NCI-H524 treated with DMSO at 0.1 percent for 48 hours (cell line): ENCODE data around the gene C1orf52.
"Not testable (repeated sequence)": the region's sequence is repeated elsewhere in the genome, so short reads cannot be mapped to it uniquely, and the experiment has no call there.

Experiments
- DNase-seq: peaks from one replicate; lab custom pipeline; 2025; lab: John Stamatoyannopoulos, UW

C1orf52 gene

GRCh38 chr1:85277802-85278201 is 18.3 kb upstream of the C1orf52 start:
- DNase-seq, result no peak

- no peak for DNase-seq
These were observed 17.6 kb upstream of the C1orf52 start for GRCh38 chr1:85276978-85277639.

DNA sequence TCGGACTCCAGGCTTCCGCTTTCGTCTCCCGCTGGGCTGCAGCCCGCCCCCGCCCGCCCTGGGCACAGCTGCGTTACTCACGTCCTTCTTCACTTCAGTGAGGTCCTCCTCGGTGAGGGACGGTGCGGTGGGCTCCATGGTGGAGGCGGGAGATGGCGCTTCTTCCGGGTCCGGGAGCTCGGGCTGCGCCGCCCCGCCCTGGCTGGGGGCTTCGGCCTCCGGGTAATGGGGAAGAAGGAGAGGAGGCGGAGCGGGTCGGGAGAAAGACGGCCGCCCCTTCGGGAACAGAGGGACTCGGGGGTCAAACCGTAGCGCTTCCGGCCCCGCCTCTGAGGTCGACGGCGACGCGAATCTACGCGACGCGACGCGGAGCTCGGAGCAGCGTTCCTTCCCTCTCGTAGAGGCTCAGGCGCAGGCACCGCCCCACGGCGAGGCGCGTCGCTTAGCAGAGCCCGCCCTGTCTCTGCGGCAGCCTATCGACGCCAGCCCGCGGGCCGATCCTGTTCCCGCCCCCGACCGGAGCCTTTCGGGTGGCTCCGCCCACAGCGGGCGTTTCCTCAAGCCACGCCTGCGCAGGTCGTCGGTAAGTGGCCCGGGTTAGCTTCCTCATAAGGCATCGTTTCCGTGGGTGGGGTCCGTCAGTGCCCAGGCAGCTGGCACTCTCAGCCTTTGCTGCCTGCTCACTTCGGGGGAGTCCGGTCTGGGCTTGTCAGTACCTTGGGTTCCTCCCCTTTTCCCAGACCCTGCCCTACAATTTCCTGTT is 16.9 kb upstream of the C1orf52 start, which contains the start of gene BCL10:
TSS of gene BCL10 (minus strand) at position 418 of the 763 bp plus-strand sequence. CDS start at position 138, 280 bp downstream.
- DNase-seq, result peak; percentile 87

- DNase-seq, result no peak
These were observed 16.3 kb upstream of the C1orf52 start for GRCh38 chr1:85275701-85276214.

DNA sequence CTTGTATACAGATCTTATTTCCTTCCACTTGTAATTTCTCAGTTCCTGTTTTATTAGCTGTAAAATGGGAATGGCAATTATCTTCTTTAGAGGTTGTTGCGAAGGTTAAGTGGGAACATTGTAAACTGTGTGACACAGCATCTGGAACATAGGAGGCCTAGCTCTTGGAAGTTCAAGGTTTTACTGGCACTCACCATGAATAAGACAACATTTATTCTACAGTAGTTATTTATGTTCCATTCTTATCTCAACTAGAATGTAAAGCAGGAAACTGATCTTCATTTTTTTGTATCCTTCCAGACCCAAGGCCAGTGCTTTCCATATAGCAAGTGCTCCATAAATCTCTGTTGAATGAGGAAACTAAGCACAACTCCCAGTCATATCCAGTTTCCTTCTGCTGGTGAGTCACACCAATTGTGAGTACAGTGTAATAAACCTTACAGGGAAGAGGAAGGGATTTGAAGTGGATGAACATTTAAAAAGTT is 15.5 kb upstream of the C1orf52 start:
- no peak for DNase-seq

- no peak for DNase-seq
These were observed 13.9 kb upstream of the C1orf52 start for GRCh38 chr1:85273397-85273796.

GRCh38 chr1:85268801-85269585 is 9.5 kb upstream of the C1orf52 start:
- no peak for DNase-seq

DNA sequence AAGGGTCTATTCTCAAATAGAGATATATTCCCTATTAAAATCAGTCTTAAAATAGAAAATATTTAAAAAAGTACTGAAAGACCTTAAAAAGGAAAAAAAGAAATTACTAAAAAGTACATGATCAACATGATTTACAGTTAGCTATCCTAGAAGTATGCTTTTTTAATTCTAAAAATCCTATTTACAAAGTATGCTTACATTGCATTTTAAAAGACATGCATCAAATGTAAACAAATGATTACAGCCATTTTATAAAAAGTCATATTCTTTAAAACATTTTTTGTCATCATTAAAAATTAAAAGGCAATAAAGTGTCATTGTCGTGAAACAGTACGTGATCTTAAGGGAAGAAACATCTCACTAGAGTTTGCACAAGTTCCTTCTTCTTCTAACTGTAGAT is 7.9 kb upstream of the C1orf52 start:
- DNase-seq, result no peak

DNA sequence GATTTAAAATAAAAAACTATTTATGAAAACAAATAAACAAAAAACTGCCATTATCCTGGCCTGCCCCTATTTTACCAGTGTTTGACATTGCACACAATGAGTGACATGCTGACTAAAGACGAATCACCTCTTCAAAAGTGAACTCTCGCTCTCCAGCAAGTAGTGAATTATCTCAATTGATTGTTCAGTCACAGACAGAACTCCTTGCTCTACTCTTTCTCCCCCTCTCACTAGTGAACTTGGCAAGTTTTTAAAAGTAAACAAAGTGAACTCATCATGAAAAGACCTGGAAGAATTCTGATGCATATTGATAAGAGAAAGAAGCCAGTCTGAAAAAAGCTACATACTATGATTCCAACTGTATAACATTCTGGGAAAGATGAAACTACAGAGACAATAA is 4.7 kb upstream of the C1orf52 start:
- no peak for DNase-seq

- no peak for DNase-seq
These were observed 3.5 kb upstream of the C1orf52 start for GRCh38 chr1:85262985-85263384.

GRCh38 chr1:85259912-85260274 is 431 bp upstream of the C1orf52 start:
- DNase-seq, result no peak

DNA sequence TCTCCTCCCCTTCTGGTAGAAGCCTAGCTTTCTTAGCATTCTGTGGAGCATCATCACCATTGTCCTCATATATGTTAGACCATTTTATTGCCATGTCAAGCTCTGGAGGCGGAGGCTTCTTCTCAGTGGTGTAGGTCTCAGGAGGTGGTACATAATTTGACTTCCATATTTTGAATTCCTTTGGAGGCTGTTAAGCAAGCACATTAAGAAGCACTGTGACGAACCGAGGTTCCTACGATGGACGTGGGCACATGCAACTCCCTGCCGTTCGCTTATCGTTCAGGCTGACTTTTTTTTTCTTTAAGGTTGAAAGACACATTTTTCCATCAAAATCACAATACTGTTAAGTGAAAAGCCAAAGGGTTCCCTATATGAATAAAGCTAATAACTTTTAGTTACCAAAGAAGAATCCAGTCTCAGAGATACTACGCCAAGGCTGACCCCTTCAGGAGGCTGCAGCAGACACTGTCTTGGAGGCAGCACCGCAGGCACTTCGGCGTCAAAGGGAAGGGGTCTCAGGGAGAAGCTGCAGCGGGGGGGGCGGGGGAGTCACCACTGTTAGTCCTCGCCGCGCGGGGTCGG is 835 bp downstream of the C1orf52 start:
- no peak for DNase-seq

GRCh38 chr1:85249042-85249441 is 10.4 kb downstream of the C1orf52 start:
- not testable (repeated sequence) for DNase-seq

DNA sequence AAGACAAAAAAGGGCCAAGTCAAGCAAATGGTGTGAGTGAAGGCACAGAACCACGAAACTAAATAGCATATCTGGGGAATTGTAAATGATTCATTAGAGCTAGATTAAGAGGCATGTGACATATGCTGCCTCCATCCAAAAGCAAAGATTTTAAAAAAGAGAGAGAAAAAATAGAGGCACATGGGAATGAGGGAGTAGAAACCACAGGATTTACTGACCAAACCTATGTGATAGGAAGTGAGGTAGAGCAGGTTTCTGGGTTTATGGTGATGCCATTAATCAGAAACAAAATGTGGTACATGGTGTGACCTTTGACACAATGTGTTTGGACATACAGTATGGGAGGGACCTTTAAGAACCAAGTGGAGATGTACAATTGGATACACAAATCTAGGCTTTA is 13.6 kb downstream of the C1orf52 start:
- no peak for DNase-seq

GRCh38 chr1:85245456-85245855 is 14.0 kb downstream of the C1orf52 start:
- DNase-seq, result no peak

GRCh38 chr1:85244271-85245061 is 15.0 kb downstream of the C1orf52 start:
- DNase-seq, result no peak

DNA sequence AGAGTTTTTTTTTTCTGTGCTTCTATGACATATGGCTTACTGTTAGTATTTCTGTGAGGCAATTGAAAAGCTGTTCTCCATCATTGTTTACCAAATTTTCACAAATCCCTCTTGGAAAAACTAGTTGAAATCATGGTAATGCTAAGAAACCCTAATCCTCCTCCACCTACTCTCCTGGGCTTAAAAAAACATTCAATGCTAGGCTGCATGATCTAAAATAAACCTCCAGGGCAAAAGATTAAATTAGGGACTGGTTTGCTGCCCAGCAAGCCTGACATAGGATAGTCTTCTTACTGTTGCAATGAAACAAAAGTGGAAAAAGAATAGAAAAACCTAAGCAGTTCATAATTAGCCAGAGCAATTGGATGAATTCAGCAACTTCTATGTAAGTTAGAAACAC is 16.1 kb downstream of the C1orf52 start:
- DNase-seq, result peak; percentile 29

- DNase-seq, result no peak
These were observed 18.8 kb downstream of the C1orf52 start for GRCh38 chr1:85240643-85241042.

GRCh38 chr1:85240174-85240601 is 19.3 kb downstream of the C1orf52 start:
- peak; percentile 53 for DNase-seq

- no peak for DNase-seq
These were observed 21.8 kb downstream of the C1orf52 start for GRCh38 chr1:85237613-85238012.

DNA sequence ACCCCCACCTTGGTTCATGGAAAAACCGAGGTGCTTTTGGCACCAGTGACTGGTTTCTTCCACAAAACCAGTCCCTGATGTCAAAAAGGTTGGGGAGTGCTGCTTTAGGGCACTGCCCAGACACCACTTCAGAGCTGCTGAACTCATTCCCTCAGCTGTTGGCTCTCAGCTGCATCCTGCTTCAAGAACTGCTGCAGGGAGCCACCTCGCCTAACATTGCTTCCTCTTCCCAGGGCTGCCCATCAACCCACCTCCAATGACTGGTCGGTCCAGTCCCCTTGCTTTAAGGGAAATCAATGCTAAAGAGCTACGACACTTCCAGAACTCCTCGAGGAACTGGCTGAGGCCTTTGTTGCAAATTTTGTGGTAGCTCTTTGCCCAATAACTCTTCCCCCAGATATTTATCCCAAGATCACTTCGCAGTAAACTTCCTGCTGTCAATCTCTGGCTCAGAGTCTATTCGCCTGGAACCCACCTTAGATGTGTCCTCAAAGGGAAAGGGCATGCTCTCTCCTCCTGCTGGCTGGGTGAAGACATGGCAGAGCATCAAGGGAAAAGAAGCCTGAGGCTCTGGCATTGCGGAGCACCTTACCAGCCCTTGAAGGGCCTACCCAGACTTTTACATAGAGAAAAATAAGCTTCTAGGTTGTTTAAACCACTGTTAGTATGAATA is 29.0 kb downstream of the C1orf52 start:
- no peak for DNase-seq
